HG02943 (cell line): ENCODE data around the gene LAMA3.
A peak's percentile ranks its signal among the peaks of the same experiment; 100 is the strongest.

Source experiments
- ATAC-seq: cut with Tn5 transposase; IDR thresholded peaks from one replicate; pipeline ENCODE4 v1.9.1; 2021; ENCODE audit warnings: mild to moderate bottlenecking, low read depth, moderate library complexity; ENCODE audit not compliant: unreplicated experiment

The LAMA3 gene

DNA sequence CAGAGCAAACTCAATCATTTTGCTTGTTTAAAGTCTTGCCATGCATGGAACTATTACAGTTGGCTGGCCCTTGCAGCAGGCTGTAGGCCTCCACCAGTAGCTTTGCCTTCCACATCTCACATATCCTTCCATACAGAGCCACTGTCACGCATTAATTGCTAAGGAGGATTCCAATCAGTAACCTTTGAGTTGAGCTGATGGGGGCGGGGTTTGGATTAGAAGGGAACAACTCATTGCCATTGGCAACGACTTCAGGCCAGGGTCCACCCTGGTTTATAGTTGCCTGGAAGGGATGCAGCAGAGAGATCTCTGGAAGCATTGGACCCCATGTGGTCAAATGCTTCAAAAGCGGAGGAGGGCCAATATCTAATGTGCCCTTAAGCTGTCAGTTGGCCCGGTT is 262.0 kb downstream of the LAMA3 start:
- no peak for ATAC-seq

DNA sequence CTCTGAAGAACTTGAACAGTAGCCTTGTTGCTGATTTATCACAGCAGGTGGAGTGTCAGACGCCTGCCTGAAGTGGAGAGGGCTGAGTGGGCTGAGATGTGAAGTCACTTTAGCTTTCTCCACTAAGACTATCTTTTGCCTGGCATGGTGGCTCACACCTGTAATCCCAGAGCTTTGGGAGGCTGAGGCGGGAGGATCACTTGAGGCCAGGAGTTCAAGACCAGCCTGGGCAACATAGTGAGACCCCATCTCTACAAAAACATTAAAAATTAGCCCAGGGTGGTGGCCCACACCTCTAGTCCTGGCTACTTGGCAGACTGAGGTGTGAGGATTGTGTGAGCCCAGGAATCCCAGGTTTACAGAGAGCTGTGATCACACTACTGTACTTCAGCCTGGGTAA is 264.7 kb downstream of the LAMA3 start:
- no peak for ATAC-seq

DNA sequence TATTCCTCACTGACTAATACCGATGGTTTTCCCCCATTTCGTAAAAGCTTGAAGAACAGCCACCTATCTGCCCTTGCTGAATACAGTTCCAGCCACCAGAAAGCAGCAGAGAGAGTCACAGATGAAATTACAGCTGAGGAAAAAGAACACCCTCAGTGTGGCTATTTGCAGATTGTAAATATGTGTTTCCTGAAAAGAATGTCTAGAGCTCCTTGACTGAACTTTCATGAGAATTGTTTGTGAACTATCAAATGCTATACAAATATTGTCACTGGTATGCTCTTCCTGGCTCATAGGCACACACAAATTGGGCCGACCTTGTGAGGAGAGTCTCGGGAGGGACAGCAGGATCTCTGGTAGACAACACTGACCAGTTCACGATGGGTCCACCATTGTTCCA is 267.2 kb downstream of the LAMA3 start:
- ATAC-seq = no peak

DNA sequence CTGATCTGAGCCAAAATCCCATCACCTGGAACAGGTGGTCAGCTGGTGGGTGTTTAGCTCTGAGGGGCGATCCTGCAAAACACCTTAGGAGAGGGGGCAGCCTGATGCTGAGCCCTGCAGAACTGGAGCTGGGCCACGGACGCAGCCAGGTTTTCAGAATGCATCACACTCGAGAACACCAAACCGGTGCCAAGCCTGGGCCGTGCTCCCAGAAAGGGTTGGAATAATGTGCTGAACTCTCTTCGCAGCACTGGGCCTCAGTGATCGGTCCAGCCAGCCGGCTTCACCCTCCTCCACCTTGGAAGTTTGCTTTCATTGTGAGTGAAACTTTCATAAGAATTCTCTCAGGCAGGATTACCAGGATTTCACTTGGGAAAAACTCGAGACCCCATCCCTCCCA is 268.8 kb downstream of the LAMA3 start:
- no peak for ATAC-seq

DNA sequence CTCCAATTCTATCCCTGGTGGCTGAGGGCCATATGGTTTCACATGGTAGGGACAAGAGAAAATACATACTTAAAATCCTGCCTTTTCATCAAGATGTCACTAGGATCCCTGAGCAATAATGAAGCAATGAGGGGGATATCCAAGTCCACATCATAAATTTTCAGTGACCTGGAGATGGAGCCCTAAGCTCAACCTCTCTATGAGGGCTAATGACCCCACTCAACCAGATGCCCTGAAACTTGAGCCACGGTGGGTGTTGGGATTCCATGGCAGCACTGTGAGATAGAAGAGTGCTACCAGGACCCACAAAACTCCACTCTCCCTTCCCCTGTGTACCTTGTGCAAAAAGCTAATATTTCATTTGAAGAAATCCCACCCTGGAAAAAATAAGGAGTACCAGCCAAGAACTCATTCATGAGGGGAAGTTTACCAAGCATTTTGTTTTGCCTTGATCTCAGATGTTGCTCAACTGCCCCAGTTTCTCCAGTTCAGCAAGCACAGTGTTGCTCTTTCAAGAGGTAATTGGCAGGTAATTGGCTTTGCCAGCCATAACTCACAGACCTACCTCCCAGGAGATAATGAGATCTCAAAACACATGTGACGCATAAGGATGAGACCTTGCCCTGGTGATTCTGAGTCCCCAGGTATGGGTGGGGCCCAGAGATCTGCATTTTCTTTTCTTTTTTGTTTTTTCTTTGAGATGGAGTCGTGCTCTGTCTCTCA is 274.4 kb downstream of the LAMA3 start:
- no peak for ATAC-seq

DNA sequence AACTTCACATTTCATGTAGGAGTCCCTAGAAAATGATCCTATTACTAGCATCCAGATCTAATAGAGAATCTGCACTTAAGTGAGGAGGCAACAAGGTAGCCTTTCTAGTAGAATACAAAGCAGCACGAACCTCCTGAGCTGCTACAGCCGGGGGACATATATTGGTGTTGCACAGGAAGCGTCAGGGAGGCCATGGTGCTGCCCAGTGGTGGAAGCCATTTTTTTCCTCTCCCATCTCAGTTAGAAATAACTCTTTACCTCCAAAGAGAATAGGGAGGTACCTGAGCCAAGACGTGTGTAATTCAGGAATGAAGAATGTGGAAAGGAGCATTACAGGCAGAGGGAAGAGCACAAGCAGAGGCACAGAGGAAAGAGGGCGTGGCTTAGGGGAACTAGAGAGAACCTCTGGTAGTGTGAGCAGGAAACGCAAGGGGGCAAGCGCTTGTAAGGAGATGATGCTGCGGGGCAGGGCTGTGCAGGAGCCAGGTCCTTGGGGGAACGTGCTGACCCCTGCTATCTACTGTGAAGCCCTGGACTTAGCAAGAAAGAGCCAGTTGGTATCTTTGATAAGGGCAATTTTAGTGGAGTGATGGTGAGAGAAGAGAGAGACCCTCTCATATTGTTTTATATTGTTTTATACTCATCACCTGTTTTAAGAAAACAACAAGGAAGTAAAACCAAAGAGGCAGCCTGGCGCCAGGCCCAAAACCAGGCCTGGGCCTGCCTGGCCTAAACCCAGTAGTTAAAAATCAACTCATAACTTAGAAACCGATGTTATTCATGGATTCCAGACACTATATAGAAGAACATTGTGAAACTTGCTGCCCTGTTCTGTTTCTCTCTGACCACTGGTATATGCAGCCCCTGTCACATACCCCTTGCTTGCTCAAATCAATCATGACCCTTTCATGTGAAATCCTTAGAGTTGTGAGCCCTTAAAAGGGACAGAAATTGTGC is 275.3 kb downstream of the LAMA3 start:
- ATAC-seq = no peak

DNA sequence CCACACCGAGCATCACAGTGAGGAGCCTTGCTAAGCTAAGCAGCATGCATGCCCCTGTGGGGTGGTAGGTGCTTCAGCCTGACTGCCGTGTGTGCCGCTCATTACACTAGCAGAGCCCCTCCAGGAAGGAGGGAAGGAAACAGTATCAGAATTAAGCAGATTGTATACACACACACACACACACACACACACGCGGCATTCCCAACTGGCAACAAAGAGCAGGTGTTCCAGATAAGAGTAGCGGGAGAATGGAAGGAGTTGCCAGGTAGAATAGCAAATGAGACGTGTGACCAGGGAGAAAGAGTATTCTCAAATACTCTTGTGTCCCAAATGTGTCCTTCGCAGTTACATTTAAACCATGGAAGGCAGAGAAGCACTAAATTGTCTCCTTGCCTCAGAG is 277.7 kb downstream of the LAMA3 start:
- no peak for ATAC-seq

DNA sequence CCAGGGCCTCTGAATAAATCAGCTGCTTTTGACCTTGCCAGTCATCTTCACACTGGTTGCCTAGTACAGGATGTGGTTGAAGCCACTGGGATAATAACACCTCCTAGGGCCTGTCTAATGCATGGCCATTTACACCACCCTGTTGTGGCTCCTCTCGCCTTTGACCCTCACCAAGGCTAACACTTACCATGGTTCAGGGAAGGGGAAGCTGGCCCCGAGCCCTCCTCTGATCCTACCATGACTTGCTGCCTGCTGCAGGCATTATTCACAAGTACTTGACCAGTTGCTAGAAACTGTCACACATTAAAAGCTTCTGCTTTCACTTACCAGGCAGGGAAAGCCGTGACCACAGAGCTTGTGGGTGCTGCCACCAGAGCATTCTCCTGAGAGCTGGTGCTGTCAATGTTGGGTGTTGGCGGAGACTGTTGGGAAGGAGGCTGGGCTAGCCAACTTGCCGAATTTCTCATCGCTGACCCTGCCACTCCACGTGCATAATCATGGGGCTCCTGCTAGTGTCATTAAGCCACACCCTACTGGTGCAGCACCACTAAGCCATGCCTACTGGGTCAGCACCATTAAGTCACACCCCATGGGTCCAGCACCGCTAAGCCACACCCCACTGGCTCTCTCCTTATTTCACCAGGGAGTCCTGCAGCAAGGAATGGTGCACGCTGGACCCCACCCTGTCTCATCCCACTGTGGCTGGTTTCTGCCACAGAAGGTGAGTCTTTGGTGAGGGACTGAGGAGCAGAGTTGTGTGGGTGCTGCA is 278.3 kb downstream of the LAMA3 start:
- peak; percentile 72 for ATAC-seq

DNA sequence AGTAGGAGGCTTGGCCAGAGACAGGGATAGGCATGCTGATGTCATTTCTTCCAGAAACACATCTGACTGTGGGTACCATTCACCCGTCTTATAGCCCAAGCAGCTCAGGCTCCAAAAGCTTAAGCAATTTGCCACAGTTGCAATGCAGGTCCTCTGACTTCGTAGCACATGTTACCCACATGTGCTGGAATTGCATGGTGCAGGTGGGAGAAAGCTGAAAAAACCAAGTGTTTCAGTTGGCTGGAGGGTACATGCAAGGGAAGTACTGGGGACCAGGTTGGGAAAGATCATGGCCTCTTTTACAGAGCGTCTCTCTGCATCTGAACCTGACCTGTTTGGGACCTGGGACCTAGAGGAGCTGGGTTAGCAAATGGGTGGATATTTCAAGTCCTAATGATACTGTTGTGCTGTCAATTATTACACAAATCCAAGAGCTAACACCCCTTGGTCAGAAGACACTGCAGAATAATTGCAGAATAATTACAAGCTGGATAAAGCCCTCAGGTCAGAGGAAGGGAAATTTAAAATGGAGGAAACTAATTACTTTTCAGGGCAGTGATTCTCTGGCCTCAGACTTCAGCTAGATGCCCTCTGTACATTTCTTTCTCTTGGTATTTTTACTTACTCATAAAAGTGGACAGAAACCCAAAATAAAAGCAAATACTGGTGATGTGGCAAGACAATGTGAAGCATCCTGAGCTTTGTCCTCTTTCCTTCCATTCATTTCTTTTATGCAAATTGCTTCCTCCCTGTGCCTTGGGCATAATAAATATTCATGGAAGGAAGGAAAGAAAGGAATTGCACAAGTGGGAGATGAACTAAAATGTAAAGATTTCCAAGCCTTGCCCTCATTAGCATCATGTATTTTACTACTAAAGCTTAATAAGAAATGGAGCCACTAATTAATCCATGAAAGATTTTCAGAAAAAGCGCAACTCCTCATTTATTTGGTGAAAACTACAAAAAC is 279.7 kb downstream of the LAMA3 start:
- ATAC-seq = no peak

DNA sequence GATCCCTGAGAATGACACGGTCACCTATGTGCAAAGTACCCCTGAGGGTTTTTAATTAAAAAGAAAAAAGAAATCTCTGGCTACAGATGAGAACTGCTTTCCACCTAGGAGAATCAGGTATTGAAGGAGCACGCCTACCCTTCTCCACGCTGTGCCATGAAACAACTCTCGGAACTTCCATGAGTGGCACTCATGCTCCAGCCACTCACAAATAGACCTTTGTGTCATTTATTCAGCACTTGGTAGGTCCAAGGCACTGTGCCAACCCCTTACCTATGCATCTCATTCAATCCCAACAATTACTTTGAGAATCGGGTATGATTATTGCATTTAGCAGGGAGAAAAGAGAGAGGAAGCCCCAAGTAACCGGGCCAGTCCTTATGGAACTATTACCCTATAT is 280.4 kb downstream of the LAMA3 start:
- ATAC-seq = no peak

DNA sequence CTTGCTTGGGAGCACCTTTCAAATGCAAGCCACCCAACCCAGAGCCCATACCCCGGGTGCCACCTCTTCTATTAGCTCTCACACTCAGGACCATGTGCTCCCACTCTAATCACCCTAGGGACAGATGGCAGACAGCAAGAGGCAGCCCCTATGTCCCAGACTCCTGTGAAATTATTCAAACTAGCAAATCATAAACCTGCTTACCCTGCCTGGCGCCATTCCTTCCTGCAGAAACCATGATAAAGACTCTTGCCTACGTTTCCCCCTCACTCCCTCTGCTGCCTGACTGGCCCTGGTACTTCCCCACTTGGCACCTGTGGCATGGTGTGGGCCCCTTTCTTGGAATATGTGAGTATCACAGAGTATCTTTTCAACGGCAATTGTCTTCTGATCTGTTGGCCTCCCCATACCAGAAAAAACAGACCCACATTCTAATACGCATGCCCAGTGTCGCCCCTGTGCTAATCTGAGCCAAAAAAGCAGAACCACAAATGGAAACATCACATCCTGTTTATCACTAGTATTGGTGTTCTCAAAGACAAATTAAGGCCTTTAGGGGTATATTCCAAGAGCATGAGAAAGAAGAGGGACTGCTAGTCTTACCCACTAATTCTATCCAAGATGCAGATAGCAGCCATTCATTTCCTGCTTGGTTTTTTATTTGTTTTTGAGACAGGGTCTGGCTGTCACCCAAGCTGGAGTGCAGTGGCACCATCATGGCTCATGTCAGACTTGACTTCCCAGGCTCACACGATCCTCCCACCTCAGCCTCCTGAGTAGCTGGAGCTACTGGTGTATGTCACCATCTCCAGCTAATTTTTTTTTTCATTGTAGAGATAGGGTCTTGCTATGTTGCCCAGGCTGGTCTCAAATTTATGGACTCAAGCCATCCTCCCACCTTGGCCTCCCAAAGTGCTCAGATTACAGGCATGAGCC is 281.2 kb downstream of the LAMA3 start:
- ATAC-seq = no peak

DNA sequence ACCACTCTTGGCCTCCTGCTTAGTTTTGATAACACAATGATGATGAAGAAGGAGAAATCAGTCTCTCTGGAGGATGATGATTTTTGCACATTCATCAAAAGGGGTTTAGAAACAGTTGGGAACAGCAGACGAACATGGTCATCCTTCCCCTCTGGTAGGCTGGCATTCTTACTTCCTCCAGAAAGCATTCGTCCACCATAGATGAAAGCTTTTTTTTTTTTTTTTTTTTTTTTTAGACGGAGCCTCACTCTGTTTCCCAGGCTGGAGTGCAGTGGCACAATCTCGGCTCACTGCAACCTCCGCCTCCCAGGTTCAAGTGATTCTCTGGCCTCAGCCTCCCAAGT is 281.8 kb downstream of the LAMA3 start:
- no peak for ATAC-seq

DNA sequence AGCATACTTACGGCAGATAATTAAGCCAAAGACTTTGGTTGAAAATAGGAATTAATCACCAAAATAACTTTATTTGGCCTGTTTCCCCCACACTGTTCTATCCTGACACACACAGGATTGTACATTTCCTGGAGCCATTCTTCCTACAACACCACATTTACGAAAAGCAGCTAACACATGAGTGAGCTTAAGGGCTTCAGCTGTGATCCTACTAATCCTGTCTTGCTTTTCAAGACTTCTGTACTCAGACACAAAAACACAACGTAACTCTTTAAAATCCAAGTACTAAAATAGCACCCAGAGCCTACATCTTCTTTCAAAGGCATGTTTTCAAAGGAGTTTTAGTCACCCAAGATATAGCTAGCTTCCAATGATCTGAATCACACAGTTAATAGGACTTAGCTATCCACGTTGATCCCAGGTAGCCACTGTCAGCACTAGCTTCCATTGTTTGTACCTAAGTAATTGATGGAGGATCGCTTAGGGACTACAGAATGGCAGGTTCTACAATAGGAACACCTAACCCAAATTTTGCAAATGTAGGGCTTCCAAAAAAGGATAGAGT is 282.5 kb downstream of the LAMA3 start:
- ATAC-seq = no peak

DNA sequence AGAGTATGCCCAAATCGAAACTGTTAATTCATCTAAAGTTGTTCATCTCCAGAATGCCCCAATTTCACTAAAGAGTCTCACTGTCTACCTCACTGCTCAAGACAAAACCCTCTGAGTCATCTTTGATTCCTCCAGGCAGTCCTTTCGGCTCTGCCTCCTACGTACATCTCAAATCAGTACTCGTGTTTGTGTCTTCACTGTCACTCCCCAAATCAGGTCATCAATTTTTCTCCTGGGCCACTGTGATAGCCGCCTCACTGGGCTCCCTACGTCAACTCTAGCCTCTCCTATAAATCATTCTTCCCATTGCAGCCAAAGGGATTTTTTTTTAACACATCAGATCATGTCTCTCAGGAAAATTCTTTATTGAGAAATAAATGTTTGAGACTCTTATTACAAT is 283.2 kb downstream of the LAMA3 start:
- no peak for ATAC-seq

DNA sequence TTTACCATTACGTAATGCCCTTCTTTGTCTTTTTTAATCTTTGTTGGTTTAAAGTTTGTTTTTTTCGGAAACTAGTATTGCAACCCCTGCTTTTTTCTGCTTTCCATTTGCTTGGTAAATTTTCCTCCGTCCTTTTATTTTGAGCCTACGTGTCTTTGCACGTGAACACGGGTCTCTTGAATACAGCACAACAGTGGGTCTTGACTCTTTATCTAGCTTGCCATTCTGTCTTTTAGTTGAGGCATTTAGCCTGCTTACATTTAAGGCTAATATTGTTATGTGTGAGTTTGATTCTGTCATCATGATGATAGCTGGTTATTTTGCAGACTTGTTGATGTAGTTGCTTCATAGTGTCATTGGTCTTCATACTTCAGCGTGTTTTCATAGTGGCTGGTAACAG is 287.9 kb downstream of the LAMA3 start:
- no peak for ATAC-seq

DNA sequence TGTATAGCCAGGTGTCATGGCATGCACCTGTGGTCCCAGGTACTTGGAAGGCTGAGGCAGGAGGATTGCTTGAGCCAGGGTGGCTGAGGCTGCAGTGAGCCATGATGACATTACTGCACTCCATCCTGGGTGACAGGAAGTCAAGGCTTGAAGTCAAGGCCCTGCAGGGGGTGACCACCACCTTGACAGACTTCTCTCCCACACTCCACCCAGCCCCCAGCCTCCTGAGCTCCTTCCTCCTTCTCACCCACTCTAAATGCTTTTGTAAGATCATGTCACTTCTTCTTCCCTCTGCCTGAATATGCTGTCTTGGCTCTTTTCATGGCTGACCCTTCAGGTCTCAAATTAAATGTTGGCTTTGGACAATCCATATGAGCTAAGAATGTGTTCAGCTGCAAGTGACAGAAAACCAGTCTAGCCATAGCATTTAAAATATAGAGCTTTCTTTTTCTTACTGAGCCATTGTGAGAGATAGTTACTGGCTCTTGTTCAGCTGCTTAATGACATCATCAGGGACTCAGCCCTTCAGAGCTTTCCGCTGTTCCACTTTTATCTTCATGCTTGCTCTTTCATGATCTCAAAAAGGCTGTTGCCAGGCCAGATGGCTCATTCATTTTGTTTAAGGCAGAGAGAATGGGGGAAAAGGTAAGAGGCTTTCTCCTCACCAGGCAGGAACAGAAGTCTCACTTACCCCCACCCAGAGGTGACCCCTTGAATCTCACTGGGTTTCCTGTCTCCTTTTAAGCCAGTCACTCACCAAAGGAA is 288.6 kb downstream of the LAMA3 start:
- ATAC-seq = no peak

DNA sequence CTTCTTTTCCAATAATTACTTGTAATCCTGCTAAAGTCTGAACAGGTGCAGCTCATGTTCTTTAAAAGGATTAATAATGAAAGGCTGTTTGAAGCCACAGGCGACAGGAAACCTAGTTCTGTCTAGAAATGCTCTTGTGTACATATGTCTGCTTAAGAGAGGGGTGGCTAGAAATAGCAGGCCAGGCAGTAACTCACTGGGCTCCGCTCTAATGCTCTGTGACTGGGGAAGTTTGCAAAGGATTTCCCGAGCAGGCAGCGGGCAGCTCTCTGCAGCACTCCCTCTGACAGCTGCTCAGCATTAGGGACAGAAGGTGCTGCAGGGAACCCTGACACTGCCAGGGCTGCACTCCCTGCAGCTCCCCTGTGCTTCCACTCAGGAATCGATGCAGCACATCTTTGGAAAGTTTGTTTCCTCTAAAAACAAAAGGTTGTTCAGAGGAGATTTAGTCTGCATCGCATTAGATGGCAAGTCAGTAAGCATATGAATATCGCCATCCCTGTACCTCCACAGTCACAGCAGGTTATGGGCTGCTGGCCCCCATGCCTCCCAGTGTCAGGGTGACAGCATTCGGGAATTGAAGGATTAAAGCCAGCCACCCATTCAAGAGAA is 292.2 kb downstream of the LAMA3 start:
- ATAC-seq = no peak
